Vagina (tissue), 2 donors: ENCODE results near the gene AMER3.

Experiments
- POLR2A ChIP-seq, 2 donors: fragments of 450-650 bp; IDR thresholded peaks; one replicate each; pipeline ENCODE4 v1.6.1; 2017; ENCODE audit warnings: antibody characterized with exemption in 2 of 2, mild to moderate bottlenecking in 2 of 2, moderate library complexity in 2 of 2
- TF ChIP-seq, protein P1 (sequence below), 3 experiments: fragments of 450-650 bp in 2 of 3; fragments of 200-600 bp in 1 of 3; sonication (generic) in 1 of 3; IDR thresholded peaks; one replicate each; pipeline ENCODE4 v1.5.1; 2017 to 2019; ENCODE audit warnings: antibody characterized with exemption in 3 of 3, mild to moderate bottlenecking in 2 of 3, moderate library complexity in 2 of 3

DNA sequence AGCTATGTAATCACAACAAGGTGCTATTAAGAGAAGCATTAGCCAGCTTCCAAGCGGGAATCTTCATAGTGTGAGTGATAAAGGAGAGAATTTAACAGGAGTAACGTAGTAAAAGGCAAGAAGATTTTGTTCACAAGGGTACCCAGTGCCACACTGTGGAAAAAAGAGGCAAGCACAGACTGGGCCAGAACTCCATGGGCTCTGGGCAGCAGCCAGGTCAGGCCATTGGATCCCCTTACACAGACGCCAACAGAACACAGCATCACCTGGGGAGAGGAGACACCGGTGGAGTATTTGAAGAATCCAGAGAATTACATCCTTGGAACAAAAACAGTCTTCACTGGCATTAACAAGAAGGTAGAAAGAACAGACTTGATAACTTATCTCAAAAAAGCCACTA lies 21.2 kb downstream of the AMER3 start:
- TF ChIP-seq, protein P1, sequence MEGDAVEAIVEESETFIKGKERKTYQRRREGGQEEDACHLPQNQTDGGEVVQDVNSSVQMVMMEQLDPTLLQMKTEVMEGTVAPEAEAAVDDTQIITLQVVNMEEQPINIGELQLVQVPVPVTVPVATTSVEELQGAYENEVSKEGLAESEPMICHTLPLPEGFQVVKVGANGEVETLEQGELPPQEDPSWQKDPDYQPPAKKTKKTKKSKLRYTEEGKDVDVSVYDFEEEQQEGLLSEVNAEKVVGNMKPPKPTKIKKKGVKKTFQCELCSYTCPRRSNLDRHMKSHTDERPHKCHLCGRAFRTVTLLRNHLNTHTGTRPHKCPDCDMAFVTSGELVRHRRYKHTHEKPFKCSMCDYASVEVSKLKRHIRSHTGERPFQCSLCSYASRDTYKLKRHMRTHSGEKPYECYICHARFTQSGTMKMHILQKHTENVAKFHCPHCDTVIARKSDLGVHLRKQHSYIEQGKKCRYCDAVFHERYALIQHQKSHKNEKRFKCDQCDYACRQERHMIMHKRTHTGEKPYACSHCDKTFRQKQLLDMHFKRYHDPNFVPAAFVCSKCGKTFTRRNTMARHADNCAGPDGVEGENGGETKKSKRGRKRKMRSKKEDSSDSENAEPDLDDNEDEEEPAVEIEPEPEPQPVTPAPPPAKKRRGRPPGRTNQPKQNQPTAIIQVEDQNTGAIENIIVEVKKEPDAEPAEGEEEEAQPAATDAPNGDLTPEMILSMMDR (IDR thresholded peaks at IDR 0.05): no peak
- TF ChIP-seq POLR2A (IDR thresholded peaks at IDR 0.05): no peak
